Measurements from ENCODE around the gene SLC20A1.

SLC20A1 gene

GRCh38 chr2:112625474-112626114, 20.1 kb upstream of the SLC20A1 start:
- no peak for DNase-seq

- peak; percentile 76 for DNase-seq
Measured at GRCh38 chr2:112626604-112627059, 19.1 kb upstream of the SLC20A1 start.

GRCh38 chr2:112627060-112628040, 18.4 kb upstream of the SLC20A1 start:
- DNase-seq = peak; percentile 42

- DNase-seq = no peak
Measured at GRCh38 chr2:112629224-112629623, 16.5 kb upstream of the SLC20A1 start.

- no peak for DNase-seq
Measured at GRCh38 chr2:112629823-112630222, 15.9 kb upstream of the SLC20A1 start.

GRCh38 chr2:112630268-112630667, 15.5 kb upstream of the SLC20A1 start:
- DNase-seq = no peak

- no peak for DNase-seq
Measured at GRCh38 chr2:112633708-112634107, 12.0 kb upstream of the SLC20A1 start.

- no peak for DNase-seq
Measured at GRCh38 chr2:112634153-112634873, 11.4 kb upstream of the SLC20A1 start.

- DNase-seq = no peak
Measured at GRCh38 chr2:112634874-112635157, 10.9 kb upstream of the SLC20A1 start.

- DNase-seq = peak; percentile 48
Measured at GRCh38 chr2:112636605-112637288, 9.0 kb upstream of the SLC20A1 start.

GRCh38 chr2:112637289-112637660, 8.5 kb upstream of the SLC20A1 start:
- DNase-seq = no peak

- DNase-seq = no peak
Measured at GRCh38 chr2:112639936-112640335, 5.8 kb upstream of the SLC20A1 start.

- DNase-seq = no peak
Measured at GRCh38 chr2:112640467-112640799, 5.3 kb upstream of the SLC20A1 start.

GRCh38 chr2:112640800-112641675, 4.7 kb upstream of the SLC20A1 start:
- DNase-seq = no peak

GRCh38 chr2:112641701-112642100, 4.0 kb upstream of the SLC20A1 start:
- DNase-seq = no peak

GRCh38 chr2:112642561-112642960, 3.2 kb upstream of the SLC20A1 start:
- no peak for DNase-seq

GRCh38 chr2:112642966-112643365, 2.8 kb upstream of the SLC20A1 start:
- DNase-seq = no peak

- DNase-seq = no peak
Measured at GRCh38 chr2:112643488-112643887, 2.3 kb upstream of the SLC20A1 start.

- DNase-seq = no peak
Measured at GRCh38 chr2:112644155-112644932, 1.4 kb upstream of the SLC20A1 start.

GRCh38 chr2:112644933-112645309, 818 bp upstream of the SLC20A1 start:
- DNase-seq = no peak

- DNase-seq = peak; percentile 62
Measured at GRCh38 chr2:112646102-112646719, 472 bp downstream of the SLC20A1 start.

Data from activated CD4-positive, alpha-beta T cell treated with anti-CD3 and anti-CD28 coated beads, Interleukin-2, Interleukin-6, amounts not matched to agents 100 ng/mL and 50 ng/mL, durations not matched to agents 16 hours and 8 hours (primary cell).